Measurements from ENCODE around the gene ITK. TPM values are rescaled to one million over a fixed set of nuclear protein-coding genes. Genes with fewer than 3 reads are reported as not detected.

ITK gene
- total and polyA plus RNA-seq, 2 experiments from 2014 or later: 0.08 TPM; not detected in 1

Other genes with a start within 250 kb of the ITK start
- gene TIMD4, start 217.6 kb upstream of the ITK start, total RNA-seq (2014; rRNA removed; shearing (Covaris generic)): not detected in 2 replicates
- gene TIMD4, start 217.6 kb upstream of the ITK start, polyA plus RNA-seq (2016; fragmentation: Nextera tagmentation; extraction: Ambion mirVana): not detected in 2 replicates
- gene HAVCR1, start 121.7 kb upstream of the ITK start, total RNA-seq (2014; rRNA removed; shearing (Covaris generic)): not detected in 2 replicates
- not detected in 2 replicates for gene HAVCR1, start 121.7 kb upstream of the ITK start, polyA plus RNA-seq (2016; fragmentation: Nextera tagmentation; extraction: Ambion mirVana)
- gene HAVCR2, start 71.8 kb upstream of the ITK start, total RNA-seq (2014; rRNA removed; shearing (Covaris generic)): 0.49 and 3.4 TPM in 2 replicates
- 0.07 TPM in 1 of 2 replicates, not detected in the other for gene HAVCR2, start 71.8 kb upstream of the ITK start, polyA plus RNA-seq (2016; fragmentation: Nextera tagmentation; extraction: Ambion mirVana)
- gene MED7, start 38.0 kb upstream of the ITK start, total RNA-seq (2014; rRNA removed; shearing (Covaris generic)): 9.7 and 11.6 TPM in 2 replicates
- gene MED7, start 38.0 kb upstream of the ITK start, polyA plus RNA-seq (2016; fragmentation: Nextera tagmentation; extraction: Ambion mirVana): 31.7 and 34.4 TPM in 2 replicates
- gene GARIN3, start 14.6 kb upstream of the ITK start, total RNA-seq (2014; rRNA removed; shearing (Covaris generic)): not detected in 2 replicates
- gene GARIN3, start 14.6 kb upstream of the ITK start, polyA plus RNA-seq (2016; fragmentation: Nextera tagmentation; extraction: Ambion mirVana): not detected in 2 replicates
- gene CYFIP2, start 85.3 kb downstream of the ITK start, total RNA-seq (2014; rRNA removed; shearing (Covaris generic)): 78.4 and 98.4 TPM in 2 replicates
- 54.1 and 58.9 TPM in 2 replicates for gene CYFIP2, start 85.3 kb downstream of the ITK start, polyA plus RNA-seq (2016; fragmentation: Nextera tagmentation; extraction: Ambion mirVana)